ENCODE measurements around the gene EPB41L2.
"Not testable (repeated sequence)": the region's sequence is repeated elsewhere in the genome, so short reads cannot be mapped to it uniquely, and the experiment has no call there.

The EPB41L2 gene

DNA sequence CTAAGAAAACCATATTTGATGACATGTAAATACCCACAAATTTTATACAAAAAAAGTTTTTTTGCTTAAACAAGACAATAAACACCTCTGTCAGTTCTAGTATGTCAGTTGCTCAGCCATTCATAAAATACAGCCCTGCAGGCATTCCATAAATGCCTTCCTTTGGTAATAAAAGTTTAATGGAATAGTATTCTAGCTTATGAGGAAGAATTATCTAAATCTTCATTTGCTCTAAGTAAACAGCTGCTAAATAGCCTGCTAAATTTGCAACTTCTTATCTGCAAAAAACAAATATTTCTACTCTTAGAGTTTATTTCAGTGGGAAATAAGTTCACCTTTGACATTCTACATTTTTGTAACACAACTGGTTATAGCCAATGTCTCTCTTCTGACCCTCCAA lies 127.1 kb downstream of the EPB41L2 start:
- DNase-seq, result no peak

DNA sequence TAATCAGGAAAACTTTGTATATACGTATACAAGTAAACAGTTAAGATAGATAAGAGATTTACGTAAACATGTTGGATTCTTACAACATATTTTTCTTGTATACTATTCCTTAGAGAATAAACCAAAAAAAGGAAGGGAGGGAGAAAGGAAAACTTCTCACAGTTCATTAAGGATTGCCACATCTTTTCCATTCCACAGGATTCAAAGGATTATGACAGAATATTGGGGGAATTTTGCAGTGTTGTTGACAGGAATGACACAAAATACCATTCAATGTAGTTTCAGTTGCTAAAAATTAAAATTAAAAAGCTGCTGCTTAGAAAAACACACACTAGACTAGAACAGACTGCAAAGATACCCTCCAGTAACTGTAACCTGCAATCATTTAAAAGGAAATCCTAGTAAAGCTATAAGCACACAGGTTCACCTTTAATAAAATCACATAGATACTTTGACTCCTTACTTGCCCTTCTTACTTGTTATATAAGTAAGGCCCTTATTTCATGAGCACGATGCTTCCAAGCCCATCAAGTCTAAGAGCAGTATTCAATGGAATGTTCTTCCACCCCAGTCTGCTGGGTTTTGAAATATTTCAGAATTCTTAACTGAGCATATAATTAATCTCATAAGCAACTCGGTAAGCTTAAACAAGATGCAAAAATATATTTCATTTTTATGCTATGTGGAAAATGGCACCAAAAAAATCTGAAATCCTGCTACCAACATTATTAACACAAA lies 128.0 kb downstream of the EPB41L2 start:
- DNase-seq, result no peak

DNA sequence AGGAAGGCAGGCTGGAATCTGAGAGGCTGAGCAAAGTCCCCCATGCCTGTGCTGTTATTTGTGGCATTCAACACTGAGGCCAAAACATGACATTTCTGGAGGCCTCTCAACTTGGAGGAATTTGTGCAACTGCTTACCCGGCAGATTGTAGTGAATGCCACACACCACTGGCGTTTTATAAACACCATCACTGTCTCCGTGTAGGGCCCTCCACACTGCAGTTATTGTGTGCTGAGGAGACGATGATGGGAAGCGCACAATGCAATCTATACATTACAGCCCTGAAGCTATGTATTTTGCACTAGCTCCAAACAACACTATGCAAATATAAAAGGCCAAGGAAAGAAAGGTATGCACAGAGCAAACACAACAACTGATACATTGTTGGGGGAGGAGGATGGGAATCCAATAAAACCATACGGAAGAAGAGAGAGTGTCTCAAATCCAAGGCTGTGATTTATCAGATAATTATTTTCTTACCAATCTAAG lies 129.3 kb downstream of the EPB41L2 start:
- no peak for DNase-seq

DNA sequence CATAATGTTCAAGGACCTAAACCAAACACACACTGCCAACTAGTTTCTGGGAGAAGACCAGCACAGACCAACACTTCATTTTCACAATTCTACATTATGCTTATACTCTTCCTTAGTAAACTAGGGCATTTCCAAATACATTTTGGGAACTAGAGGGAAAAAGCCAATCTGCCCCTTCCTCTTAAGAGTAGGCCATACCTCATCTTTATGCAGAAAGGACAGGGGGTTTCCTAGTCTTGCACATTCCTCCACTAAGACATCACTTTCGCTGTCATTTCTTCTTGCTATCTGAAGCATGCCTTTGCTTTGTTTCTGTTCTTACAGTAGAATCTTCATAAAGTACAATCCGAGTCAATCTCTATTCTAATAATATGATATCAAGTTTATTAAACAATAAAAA lies 130.1 kb downstream of the EPB41L2 start:
- DNase-seq, result no peak

DNA sequence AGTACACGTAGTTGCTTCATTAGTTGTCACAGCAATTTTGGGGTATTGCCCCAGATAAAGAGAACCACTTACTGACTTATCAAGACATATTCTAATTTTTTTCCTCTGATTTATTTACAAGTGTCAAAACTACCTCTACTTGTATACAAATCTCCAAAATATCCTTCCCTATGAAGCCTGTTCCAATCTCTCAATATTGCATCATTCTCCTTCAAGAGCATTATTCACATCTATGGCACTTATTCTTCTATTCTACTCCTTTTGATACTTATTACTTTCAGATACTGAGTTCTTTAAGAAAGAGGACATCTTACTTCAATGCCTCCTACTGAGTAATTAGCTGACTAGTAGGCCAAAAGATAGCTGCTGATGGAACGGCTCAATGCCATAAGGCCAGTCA lies 130.6 kb downstream of the EPB41L2 start:
- DNase-seq, result no peak

DNA sequence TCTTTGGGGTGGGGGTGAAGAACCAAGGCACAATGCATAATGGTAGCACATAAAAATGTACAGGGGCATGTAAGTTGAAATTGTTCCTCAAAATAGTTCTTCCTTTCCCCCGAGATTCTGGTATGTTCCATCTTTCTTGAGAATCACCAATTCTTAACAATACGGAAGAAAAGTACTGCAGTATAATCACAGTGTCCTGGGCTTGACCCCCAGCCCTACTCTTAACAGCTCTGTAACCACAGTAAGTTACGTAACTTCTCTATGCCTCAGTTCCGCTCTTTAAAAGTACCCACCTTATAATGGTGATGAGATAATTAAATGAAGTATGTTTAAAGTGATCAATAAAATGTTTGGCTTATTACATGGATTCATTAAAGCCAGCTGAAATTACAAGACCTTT lies 131.4 kb downstream of the EPB41L2 start:
- DNase-seq, result no peak

DNA sequence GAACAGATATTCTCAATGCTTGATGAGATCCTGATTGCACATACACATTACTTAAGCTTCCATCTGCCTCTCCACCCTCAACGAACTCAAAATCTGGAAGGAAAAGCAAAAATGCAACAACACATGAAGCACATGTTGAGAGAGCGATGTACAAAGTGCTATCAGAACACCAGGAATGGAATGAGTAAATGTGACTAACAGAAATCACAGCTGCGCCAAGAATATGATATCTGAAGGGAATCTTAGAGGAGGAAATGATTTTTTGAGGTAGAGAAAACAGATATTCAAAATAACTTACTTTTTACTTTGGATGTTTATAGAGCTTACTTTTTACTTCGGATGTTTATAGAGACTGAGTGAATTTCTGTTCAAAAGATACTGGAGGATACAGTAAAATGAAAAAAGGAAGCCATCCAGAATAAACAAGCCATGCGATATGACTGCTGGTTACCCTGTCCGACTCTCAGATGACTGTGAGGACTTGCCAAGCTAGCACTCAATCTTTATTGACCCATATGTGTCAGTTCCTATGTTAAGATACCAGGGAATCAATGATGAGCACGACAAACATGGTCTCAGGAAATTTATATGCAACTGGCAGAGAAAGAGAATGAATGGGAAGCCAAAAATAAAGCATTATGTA lies 133.9 kb downstream of the EPB41L2 start:
- DNase-seq, result no peak

DNA sequence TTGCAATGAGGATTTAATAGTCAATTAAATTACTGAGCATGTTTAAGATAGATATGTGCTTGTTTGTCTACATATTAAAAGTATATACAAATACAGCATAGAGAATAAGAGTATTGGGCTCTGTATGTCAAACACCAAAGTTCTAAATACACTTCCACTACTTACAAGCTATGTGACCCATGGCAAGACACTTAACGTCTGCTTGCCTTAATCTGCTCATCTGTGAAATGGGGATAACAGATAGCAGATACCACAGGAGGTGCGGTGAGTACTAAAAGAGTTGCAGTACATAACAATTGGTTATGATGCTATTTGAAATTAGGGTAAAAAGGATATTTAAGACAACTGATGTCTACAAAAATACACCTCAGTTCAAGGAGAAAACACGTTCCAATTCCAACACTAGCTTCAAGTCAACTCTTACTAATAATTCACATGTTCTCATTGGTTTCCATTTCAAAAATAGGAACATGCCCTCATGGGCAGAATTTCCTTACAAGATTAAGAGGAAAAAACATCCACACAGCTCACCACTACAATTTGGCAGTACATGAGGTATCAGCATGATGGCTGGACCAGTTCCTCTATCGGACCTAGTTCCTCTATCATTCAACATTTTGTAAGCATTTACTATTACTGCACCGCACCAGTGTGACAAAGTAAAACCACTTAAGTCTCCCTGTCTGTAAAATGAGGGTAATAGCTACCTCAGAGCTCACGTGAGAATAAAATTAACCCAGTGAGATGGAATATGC lies 134.7 kb downstream of the EPB41L2 start:
- no peak for DNase-seq

DNA sequence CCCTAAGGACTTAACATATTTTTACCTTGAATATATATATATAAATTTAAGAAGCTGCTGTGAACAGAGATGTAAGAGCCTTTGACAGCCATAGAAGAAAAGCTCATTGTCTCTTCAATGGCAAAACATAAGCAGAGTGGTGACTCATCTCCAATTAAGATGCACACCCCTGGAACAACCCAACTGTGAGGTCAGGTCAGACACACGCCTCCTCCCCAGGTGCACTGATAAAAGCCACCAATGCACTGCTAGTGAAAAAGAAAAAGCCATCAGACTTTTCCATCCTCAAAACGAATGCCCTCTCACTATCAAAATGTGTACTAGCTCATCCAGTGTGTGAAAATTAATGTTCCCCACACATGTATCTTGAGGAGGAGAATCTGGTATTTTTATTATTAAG lies 135.7 kb downstream of the EPB41L2 start:
- DNase-seq, result no peak

DNA sequence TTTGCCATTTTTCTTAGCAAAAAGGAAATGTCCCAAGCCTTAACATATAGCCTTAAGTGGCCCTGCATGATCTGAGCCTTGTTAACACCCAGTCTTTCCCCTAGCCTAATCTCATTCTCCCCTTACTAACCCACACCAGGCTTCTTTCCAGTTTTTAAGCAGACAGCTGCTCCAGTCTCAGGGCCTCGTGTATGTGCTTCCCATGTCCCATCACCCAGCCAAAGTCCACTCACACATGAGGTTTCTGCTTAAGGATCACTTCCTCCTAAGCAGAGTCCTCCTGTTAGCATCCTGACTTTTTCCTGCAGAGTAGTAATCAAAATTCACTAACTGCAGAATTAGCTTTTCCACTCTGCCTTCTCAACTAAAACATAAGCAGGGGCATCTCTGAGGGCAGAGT lies 139.7 kb downstream of the EPB41L2 start:
- DNase-seq, result no peak

DNA sequence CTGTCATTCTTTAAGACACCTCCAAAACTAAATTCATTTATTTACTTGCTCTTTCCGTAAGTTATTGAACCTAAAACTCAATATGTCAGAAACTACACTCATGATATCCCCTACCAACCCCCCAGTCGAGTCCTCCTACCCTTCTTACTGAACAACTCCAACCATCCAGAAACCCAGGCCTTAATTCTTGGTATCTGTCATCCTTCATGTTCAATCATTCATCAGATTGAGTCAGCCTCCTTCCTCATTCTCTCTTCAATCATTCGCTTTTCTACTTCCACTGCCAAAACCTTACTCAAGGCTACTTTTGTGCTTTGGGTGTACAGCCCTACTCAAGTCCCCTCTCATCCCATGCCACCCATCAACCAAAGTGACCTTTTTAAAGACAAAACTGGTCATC lies 140.1 kb downstream of the EPB41L2 start:
- DNase-seq, result no peak

DNA sequence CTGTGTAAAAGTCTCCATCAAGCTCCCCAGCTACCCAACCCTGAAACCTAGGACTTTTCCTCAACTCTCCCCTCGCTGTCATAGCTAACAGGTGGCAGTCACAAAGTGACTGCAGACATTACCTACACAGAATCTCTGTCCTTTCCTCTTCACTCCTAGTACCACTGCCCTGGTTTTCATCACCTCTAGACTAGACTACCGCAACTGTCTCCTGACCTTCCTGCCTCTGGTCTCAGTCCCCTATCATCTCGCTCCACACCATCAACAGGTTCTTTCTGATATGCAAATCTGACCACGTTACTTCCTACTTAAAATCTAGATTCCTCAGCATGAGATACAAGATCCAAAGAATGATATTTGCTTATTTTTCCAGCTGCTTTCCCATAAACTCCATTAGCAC lies 142.1 kb downstream of the EPB41L2 start:
- no peak for DNase-seq

DNA sequence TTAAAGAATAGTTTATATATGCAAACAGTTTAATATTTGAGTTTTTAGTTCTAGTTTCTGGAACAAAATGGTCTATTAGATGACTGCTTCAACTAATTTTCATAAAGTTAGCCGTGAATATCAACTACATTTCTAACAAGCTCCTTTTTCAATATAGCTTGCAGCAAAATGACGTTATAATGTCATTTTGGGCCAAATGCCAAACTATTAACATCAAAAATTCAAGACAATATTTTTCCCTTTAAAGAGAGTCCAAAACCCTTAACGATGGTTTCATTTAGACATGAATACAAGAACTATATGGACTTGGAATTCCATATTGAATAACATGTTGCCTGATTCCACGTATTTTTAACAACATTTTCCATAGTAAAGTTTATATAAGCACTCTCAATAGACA lies 144.9 kb downstream of the EPB41L2 start:
- DNase-seq, result no peak

DNA sequence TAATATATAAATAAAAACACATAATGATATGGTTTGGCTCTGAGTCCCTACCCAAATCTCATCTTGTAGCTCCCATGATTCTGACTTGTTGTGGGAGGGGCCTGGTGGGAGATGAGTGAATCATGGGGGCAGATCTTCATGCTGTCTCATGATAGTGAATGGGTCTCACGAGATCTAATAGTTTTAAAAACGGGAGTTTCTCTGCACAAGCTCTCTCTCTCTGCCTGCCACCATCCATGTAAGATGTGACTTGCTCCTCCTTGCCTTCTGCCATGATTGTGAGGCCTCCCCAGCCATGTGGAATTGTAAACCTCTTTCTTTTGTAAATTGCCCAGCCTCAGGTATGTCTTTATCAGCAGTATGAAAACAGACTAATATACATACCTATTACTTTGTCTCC lies 147.4 kb downstream of the EPB41L2 start:
- not testable (repeated sequence) for DNase-seq

DNA sequence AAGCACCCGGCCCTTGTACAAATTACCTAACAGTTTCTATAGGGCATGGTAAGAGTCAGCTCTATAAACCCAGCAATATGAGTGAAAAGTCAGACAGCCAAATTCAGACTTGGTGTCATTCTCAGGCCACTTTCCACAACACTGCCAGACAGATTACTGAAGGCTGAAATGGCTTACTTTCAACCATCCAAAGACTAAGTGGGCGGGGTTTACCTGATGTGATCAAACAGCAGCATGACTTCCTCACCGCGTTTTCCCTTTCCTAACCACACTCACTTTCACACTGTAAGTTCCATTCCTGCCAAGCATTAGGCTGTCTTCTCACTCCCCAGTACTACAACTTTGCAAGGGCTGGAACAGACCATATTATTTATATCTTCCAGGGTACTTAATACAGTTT lies 149.9 kb downstream of the EPB41L2 start:
- DNase-seq, result peak in 1 of 2 experiments; percentile 5

DNA sequence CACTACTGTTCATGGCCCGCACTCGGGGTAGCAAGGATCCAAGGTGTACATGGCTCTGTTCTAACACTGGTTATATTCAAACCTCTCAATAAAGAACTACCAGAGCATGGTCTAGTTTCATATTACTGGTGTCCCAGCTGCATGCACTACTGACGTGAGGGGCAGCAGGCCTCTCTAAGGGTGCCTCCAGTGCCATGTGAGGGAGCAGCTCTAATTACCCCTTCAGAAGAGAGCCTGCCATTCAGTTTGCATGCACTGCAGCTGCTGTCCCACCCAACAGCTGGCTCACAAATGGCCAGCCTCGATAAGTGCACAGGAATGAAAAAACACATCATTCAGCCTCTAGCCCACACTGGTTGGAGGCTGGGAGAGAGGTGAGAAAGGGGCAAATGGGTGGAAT lies 150.6 kb downstream of the EPB41L2 start:
- no peak for DNase-seq

DNA sequence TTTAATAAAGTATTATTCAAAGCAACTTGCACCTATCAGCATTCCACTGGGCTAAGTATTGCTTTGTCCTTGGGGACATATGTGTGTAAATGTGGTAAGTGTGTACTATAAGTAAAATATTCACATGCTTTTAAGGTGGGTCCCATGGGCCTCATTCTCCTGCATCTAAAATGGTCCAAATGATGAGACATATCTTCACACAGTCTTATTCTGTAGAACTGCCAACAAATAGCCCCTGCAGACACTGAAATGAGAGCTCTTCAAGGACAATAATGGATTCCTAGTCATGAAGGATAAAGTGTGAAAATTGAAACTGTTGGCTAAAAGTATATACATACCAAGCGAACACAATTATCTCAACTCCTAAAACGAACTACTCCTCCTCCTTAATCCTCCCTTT lies 154.1 kb downstream of the EPB41L2 start:
- DNase-seq, result no peak

DNA sequence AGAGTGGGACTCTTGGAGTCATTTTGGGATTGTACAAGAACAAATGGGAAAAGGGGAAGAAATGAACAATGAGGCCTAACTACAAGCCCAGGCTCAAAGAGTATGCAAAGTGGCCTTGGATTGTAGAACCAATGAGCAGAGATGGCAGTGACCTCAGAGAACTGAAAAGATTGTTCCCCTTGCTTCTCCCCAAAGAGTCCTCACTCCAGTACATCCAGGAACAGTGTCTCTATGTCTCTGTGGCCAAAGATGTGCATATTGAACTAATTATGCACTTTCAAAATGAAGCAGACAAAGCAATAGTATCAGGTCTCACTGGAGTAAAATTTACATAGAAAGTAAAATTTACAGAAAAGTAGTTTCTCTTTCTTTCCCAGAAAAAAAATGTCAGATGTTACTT lies 154.9 kb downstream of the EPB41L2 start:
- no peak for DNase-seq

DNA sequence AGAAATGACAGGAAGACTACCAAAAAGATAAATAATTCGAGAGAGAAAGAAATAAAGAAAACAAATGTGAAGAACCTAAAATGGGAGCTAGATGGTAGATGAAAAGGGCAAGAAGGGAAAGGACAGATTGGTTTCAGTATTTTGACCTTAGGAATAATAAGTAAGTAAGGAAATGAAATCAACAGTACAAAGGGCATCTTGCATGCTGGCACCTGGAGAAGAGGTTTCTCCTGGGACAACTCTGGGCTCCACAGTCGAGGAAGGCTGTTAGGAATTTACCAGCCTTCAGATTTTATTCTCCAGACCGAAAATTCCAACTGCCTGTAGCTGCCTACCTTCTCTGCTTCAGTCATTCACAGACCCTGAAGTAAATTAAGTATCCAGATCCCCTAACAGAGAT lies 155.4 kb downstream of the EPB41L2 start:
- no peak for DNase-seq

DNA sequence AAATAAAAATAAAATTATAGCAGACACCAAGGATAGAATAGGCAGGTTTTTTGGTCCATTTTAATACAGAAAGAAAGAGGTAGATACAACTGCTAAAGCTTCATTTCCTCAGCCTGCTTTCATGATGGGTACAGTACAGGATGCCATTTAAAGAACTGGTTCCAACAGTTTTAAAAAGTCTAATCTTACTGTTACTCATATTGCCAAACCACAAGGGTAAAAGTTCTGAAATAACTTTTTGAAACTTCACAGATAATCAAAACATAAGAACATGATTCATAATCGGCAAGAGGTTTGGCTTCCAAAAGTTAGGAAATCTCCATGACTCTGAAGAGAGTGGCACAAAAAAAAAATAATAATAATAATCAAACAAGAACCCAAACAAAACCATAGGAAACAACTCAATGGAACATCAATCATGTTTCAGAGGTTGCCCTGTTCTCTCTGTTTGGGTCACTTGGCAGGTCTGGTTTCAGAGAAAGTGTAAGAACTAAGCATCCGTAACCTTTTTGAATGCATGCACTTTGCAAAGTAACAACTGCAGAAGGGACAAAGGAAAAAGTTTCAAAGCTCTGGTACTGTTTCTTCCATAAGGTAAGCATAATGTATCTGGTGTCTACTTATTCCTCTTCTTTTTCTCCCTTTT lies 156.2 kb downstream of the EPB41L2 start:
- no peak for DNase-seq

DNA sequence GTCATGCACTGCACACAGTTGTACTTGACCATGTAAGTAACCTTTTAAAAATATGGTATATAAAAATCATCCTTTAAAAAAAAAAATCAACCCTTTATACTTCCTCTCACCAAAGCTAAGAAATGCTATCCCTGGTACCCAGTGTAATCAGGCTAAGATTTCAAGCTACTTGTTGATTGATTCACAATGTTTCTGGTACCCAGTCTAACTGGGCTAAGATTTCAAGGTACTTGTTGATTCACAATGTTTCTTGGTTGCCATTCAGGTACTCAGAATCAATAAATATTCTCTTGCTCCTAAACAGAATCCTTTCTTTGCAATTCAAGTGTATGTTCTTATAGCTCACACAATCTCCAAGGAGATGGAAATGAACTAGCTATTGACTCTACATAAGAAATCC lies 159.4 kb downstream of the EPB41L2 start:
- DNase-seq, result no peak

DNA sequence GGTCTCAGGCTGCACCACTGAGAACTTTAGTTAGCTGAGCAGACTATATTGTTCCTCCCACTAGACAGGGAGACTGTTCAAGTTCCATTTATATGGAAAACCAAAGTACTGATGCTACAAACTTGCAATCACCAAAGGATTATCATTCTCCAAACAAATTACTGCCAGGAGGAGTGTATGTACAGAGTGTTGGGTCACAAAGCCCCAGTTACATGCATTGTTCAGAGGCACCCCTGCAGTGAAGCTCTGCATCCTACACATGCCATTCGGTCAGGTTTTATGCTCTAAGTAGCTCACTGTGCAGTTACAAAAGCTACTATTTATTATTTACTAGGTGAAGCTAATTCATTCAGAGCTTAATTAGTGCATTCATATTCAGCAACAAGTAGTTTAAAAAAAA lies 160.0 kb downstream of the EPB41L2 start:
- DNase-seq, result no peak

DNA sequence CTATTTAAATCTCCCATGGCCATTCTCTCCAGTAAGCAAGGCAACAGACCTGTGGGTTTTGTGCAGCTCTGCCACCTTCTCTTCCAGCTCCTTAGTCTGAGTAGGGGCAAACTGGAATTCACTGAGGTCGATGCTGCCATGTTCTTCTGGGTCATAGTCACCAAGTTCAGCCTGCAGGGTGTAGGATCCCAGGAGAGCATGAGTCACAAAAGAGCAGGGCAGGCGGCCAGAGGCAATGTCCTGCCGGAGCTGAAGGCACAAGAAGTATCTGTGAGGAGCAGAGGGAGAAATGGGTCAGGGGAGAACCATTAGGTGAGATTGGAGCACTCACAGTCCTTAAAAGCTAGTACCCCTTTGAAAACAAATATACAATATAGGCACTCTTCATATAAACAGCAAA lies 162.1 kb downstream of the EPB41L2 start:
- no peak for DNase-seq

DNA sequence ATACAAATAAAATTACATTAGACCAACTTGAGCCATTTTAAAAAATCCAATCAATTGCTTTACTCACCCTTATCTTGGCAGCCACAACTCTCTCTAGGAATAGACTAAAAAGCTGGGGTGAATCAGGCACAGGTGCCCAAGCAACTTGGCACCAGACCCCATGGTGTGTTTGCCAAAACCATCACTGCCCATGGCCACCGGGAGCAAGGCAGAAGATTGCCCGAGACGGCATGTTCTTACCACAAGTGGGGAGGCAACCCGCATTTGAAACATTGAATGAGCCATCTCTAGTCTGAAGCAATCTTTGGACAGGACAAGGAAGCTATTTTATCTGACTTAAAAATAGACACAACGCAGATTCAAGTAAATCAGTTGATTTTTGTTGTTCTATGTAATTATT lies 166.8 kb downstream of the EPB41L2 start:
- DNase-seq, result no peak

Measured in stimulated activated CD4-positive, alpha-beta T cell treated with anti-CD3 and anti-CD28 coated beads, Interleukin-4, amount 100 ng/mL, for 4 hours (primary cell).